ENCODE data around the gene ZFYVE28.
"Not testable (repeated sequence)": the region's sequence is repeated elsewhere in the genome, so short reads cannot be mapped to it uniquely, and the experiment has no call there.

- TF ChIP-seq CTCF, POLR2A (IDR thresholded peaks at IDR 0.05): not testable (repeated sequence)
These were observed 37.9 kb downstream of the ZFYVE28 start for GRCh38 chr4:2380589-2380988.

Data from Peyer's patch (tissue), 4 donors.